ENCODE data around the gene RAB1B.
"Not testable (repeated sequence)": the region's sequence is repeated elsewhere in the genome, so short reads cannot be mapped to it uniquely, and the experiment has no call there.

The RAB1B gene

DNA sequence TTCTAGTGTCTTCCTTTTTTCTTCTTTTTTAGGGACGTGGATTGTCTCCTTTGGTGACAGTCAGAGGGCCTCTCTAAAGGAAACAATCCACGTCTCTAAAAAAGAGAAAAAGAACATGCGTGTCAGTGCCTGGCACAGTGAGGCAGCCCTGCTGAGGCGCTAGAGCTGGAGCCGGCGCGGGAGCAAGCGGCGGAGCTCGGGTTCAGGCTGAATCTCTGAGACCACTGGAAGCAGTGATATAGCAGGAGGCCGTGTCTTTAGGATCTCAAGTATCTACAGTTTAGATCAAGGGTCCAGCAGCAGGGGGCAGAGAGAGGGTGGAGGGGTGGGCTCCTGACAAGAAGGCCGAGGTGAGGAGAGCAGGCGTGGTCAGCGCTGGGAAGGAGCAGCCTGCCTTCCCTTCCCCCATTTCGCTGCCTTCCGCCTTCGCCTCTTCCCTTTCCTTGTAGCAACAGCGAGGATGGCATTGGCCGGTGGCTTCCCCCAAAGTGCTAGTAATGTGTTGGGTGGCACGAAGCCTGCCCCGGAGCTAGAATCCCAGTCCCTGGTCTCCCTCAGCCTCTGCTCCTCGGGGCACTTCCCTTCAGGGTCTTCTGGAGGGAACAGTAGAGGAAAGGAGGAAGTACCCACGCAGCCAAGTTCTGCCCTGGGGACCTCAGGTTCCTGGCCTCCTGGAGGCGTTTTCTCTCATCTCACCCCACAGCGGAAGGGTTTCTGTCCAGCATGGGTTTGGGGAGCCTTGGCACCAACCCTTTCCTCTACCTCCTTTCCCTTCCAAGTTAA lies 28.2 kb upstream of the RAB1B start:
- no peak for DNase-seq (ENCODE audit: low spot score)

DNA sequence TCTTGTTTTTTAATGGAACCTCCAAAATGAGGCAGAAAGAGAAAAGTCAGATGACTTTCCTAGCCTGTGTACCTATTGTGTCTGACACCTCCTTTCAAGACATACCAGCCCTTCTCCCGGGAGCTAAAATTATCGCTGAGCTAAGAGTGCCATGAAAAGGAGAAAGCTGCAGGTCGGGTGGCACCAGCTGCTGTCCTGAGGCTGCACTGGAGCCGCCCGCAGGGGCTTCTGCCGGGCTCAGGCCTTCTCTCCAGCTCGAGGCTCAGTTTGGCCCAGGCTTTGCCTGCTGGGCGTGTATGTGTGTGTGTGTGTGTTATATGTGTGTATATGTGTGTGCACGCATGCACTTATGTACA lies 27.7 kb upstream of the RAB1B start:
- DNase-seq (ENCODE audit: low spot score): no peak

DNA sequence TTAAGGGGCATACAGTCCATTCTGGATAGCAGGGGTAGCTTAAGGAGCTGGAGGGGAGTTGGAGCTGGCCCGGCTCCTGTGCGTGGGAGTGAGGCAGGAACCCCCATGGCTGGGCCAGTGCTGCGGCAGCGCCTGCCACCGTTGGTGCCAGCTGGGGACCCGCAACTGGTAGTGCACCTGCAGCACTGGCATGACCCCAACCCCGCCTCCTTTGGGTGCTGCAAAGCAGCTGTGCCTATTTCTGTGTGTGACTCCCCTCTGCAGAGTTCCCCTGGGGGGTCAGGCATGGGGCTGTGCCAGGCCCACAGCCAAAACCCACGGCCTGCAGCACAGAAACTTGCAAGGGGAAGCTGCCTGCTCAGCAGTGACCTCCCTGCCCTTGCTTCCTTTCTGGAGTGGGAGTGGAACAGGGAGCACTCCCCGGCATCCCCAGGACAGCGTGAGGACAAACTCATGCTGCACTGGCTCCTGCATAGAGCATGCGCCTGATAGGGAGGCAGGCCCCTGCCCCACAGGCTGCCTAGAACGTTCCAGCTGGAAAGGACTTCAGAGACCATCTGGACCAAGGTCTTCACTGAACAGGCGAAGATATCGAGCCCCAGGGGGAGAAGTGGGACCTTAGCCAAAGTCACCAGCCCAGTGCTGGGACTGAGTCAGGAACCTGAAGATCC lies 26.2 kb upstream of the RAB1B start:
- DNase-seq (ENCODE audit: low spot score): no peak

DNA sequence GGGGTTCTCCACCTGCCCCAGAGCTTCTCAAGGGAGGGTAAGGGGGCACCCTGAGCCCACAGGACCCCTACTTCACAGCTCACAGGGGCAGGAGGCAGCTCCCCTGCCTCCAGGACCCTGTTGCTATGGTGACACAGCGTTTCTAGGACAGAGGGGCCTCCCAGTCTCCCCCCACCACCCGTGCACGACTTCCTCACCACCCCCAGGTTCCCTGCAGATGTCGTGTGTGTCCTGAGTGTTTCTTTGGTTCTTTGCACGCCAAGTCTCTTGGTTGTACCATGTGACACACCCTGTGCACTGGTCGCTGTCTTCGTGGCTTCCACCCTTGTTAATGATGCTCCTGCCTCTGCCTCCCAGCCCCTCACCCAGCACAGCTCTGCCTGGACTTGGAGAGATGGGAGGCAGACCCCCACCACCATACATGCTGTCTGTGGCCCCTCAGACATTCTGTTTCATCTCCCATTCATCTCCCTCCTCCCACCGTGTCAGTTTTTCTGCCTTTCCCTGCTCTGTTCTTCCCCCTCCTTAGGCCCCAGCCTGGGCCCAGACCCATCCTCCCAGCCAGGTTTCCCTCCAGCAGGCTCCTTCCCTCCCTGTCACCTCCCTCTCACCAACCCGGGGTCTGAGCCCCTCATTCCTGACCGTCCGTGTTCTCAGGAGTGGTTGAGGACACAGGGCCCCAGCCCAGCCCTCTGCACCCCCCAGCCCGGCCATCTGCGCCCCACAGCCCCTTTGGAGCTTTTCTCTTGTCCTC lies 24.5 kb upstream of the RAB1B start:
- DNase-seq (ENCODE audit: low spot score): no peak

DNA sequence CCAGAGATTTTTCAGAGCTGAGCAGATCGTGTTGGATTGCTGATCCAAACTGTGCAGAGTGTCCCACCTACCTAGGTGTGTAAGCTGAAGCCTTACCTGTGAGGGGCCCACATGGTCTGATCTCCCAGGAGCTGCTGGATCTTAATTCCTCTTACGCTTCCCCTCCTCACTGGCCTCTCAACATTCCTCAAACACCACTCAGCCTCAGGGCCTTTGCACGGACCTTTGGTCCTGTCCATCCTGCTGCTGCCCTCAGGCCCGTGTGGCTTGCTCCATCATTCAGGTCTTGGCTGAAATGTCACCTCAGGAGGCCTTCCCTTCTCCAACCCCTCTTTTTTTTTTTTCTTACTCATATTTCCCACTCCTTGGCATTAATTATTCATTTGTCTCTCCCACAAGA lies 21.1 kb upstream of the RAB1B start:
- no peak for DNase-seq (ENCODE audit: low spot score)

DNA sequence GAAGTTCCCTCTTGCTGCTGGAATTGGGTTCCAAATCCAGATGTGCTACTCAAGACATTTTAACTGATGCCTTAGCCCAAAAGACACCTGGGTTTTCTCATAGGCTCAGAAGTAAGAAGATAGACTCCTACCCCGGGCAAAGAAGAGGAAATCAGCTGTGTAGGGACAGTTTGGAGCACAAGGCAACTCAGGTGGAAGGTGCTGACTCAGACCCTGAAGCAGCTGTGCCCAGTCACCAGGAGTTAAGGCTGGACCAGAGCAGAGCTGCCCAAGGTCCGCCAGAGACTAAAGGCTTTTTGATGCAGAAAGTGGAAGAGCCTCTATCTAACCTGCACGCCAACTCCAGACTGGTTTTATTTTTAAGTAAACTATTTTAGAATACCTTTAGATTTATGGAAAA lies 20.6 kb upstream of the RAB1B start:
- DNase-seq (ENCODE audit: low spot score): no peak

DNA sequence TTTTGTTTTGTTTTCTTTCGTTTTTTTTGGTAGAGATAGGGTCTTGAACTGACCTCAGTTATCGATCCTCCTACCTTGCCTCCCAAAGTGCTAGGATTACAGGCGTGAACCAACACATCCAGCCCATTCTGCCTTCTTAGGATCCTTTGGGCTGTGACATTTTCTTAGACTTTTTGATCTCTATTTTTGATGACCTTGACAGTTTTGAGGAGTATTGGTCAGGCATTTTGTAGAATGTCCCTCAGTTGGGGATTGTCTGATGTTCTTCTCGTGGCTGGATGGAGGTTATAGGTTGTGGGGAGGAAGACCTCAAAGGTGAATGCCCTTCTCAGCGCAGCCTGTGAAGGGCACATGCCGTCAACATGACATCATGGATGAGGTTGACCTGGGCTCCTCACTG lies 19.5 kb upstream of the RAB1B start:
- DNase-seq (ENCODE audit: low spot score): no peak

DNA sequence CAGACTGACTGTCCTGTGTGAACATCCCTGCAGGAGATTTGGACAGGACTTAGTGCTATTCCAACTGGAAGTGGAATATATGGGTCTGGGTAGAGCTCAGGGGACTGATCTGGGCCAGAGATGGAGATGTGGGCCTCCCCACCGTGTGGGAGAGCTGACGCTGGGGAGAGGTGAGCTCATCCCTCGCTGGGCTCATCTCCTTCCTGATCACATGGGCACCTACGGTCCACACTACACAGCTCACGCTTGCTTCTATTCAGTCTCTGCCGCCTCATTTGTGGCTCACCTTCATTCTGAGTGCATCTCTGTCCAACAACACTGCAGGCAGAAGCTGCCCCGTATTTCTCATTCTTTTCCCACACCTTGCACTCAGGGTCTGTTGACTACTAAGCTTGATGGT lies 16.6 kb upstream of the RAB1B start:
- DNase-seq (ENCODE audit: low spot score): no peak

DNA sequence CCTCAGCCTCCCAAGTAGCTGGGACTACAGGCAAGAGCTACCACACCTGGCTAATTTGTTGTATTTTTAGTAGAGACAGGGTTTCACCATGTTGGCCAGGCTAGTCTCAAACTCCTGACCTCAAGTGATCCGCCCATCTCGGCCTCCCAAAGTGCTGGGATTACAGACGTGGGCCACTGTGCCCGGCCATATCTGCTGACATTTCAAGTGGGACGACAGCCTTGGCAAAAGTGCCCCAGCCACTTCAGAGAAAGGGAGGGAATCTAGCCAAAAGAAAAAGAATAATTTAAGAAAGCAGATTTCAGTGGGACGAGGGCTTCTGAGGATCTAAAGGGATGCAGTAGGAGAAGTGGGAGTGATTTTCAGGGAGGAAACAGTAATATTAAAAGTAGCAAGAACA lies 15.4 kb upstream of the RAB1B start:
- DNase-seq (ENCODE audit: low spot score): not testable (repeated sequence)

DNA sequence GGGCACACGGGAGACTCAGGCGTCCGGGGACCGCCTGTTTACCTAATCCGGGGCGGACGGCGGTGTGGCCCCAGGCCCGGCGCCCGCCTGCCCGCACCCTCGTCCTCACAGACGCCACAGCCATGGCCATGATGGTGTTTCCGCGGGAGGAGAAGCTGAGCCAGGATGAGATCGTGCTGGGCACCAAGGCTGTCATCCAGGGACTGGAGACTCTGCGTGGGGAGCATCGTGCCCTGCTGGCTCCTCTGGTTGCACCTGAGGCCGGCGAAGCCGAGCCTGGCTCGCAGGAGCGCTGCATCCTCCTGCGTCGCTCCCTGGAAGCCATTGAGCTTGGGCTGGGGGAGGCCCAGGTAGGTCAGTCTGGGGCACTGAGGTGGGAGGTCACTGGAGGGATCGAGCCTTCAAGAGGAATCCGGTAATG lies 10.0 kb upstream of the RAB1B start:
- no peak for DNase-seq (ENCODE audit: low spot score)

DNA sequence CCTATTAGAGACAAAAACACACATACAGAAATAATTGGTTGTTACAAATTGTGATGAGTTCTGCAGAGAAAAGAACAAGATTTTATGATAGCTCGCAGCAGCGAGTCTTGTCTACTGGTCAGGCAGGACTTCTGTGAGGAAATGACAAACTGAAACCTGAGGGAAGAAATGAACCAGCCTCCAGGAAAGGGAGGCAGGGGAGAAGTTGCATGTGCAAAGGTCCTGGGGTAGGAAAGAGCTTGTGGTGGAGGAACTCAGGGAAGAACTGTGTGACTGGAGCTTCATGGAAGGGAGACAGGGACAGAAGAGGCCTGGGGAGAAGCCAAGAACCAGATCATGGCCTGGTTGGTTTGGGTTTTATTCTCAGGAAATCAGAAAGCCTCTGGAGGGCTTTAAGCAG lies 9.2 kb upstream of the RAB1B start:
- DNase-seq (ENCODE audit: low spot score): no peak

DNA sequence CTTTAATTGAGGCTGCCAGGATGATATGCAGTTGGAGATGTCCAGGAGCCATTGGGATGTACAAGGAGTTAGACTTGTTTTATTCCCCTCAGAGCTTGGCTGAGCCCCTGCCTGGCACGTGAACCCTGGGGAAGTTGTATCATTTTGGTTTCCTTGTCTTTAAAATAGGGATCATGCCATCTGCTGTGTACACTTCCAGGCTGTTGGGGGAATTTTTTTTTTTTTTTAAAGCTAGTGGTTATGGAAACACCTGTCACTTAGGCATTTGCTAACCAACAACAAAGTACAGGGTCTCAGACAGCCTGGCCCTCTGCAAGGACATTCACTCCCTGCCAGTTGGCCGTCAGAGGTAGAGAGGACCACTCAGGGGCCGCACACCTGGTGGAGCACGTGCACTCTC lies 8.5 kb upstream of the RAB1B start:
- no peak for DNase-seq (ENCODE audit: low spot score)

DNA sequence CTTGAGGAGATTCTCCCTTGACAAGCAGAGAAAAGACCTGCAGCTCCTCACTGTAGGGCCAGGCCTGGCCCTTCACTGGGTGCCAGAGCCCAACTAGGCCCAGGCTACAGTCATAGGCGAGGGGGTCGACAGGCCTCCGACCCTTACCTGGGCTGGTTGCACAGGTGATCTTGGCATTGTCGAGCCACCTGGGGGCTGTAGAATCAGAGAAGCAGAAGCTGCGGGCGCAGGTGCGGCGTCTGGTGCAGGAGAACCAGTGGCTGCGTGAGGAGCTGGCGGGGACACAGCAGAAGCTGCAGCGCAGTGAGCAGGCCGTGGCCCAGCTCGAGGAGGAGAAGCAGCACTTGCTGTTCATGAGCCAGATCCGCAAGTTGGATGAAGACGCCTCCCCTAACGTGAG lies 6.9 kb upstream of the RAB1B start:
- DNase-seq (ENCODE audit: low spot score): no peak

DNA sequence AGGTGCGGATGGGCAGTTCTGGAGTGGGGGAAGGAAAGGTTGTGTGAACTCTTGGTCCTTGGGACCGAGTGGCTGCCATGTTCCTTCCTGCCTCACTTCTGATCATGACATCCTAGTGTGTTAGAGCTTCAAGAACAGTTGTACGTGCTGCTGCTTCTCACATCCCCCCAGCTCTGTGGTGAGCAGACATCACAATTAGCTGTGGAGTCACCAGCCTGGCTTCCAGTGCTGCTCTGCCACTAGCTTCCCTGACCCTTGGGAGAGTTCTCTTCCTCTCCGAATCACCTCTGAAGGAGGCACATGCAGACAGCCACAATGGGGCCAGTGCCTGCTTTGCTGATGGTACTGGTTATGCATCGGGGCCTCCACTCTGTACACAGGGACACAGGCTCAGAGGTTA lies 6.2 kb upstream of the RAB1B start:
- no peak for DNase-seq (ENCODE audit: low spot score)

DNA sequence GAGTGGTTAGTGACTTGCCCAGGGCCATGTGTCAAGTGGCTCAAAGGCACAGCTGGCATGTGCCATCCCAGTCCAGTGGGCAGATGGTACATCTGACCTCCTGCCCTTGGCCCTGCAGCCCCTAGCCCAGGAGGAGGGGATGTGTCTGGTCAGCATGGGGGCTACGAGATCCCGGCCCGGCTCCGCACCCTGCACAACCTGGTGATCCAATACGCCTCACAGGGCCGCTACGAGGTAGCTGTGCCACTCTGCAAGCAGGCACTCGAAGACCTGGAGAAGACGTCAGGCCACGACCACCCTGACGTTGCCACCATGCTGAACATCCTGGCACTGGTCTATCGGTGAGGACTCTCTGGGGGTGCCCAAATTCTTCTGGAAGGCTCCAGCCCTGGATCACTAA lies 5.7 kb upstream of the RAB1B start:
- DNase-seq (ENCODE audit: low spot score): no peak

DNA sequence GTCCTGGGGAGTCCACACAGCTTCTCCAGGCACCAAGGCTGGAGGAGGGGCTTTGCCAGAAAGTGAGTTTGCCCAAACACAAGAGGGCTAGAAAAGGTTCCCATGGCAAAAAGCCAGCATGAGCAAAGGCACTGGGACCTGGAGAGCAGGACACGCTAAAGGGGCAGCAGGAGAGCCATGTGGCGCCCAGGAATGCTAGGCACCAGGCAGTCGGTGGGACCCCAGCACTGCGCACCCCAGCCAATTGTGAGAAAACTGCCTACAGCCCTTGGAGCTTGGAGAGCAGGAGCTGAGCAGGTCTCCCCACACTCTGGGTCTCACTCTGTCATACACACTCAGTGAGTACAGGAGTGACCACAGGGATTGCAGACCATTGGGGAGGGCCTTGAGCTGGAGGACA lies 5.2 kb upstream of the RAB1B start:
- DNase-seq (ENCODE audit: low spot score): no peak

DNA sequence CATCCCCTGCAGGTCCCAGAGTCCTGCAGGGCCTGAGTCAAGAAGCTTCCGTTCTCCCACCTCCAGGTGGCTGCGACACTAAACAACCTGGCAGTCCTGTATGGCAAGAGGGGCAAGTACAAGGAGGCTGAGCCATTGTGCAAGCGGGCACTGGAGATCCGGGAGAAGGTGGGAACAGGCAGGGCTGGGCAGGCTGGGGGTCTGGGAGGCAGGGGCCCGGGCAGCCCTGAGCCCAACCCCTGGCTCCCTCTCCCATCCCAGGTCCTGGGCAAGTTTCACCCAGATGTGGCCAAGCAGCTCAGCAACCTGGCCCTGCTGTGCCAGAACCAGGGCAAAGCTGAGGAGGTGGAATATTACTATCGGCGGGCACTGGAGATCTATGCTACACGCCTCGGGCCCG lies 4.7 kb upstream of the RAB1B start:
- no peak for DNase-seq (ENCODE audit: low spot score)

DNA sequence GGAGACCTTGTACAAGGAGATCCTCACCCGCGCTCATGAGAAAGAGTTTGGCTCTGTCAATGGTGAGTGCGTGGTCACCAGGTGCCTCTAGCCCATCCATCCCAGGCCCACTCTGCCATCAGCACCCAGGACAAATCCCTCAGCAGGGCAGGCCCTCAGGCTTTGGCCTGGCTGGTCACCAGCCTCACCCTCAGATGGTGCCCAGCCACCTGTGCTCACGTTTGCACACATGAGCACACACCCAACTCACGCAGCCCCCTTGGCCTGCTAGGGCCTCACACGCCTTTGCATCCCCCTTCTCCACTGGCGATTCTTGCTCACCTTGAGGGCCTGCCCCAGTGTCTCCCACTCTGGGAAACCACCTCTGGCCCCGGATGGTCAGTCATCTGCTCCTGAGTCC lies 4.1 kb upstream of the RAB1B start:
- DNase-seq (ENCODE audit: low spot score): no peak

DNA sequence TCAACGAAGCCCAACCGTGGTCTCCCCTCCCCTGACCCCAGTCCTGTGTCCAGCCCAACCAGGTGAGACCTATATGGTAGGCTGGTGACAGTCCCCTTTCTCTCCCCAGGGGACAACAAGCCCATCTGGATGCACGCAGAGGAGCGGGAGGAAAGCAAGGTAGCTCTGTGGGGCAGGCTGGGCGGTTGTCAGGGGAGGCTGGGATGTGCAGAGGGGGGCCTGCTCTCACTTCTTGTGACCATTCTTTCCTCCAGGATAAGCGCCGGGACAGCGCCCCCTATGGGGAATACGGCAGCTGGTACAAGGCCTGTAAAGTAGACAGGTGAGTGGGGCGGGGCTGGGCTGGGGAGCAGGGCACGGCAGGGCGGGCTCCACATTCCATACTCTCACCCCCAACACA lies 3.5 kb upstream of the RAB1B start:
- no peak for DNase-seq (ENCODE audit: low spot score)

DNA sequence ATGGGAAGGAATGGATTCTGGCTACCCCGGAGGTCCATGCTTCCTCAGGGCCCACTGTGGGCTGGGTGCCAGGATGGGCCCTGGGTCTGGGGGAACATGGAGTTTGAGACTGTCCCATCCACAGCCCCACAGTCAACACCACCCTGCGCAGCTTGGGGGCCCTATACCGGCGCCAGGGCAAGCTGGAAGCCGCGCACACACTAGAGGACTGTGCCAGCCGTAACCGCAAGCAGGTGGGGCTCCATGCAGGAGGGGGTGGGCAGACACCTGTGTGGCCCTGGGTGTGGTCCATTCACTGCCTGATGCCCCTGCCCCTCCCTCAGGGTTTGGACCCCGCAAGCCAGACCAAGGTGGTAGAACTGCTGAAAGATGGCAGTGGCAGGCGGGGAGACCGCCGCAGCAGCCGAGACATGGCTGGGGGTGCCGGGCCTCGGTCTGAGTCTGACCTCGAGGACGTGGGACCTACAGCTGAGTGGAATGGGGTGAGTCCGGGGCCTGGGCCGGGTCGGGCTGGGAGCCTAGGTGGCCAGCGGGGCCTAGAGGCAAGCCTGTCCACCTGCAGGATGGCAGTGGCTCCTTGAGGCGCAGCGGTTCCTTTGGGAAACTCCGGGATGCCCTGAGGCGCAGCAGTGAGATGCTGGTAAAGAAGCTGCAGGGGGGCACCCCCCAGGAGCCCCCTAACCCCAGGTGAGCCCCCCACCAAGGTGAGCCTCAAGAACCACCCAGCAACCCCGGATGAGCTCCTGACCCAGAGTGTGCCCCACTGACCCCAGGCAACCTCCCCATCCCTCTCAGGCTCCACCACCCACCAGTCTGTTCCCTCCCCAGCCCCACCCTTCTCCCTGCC lies 2.7 kb upstream of the RAB1B start:
- no peak for DNase-seq (ENCODE audit: low spot score)

DNA sequence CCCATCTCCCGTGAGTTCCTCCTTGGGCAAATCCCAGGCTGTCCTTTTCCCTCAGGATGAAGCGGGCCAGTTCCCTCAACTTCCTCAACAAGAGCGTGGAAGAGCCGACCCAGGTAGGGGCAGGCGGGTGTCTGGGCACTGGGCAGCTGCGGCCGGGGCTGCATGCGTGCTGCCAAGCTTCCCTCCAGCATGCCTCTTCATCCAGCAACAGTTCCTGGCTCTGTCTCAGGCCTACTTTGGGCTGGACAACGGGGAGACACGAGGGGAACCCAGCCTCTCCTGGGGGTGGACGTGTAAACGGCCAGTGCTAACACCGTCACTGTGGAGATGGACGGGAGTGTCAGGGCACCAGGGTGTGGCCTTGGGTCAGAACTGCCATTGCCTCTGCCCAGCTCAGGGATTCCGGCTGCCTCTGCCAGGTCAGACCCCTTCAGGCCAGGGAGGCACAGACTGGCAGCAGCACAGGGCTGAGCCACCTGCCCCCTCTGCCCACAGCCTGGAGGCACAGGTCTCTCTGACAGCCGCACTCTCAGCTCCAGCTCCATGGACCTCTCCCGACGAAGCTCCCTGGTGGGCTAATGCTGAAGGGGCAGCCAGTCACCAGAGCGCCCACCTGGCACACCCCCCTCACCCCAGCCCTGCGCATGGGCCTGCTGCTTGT lies 1.9 kb upstream of the RAB1B start:
- no peak for DNase-seq (ENCODE audit: low spot score)

DNA sequence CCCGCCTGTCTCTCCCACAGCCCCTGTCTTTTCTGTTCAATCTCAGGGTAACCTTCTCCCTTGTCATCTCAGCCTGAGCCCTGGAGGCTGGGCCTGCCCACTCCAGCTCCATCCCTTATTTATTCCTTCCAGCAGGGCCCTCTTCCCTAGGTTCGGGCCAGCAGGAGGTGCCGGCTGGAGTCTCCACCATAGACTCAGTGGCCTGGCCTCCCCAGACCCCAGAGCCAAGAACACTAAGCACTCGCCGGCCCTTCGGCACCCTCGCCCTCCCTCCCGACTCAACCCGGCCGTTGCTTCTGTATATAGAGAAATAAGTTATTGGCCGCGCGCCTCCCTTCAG lies 1.4 kb upstream of the RAB1B start:
- DNase-seq (ENCODE audit: low spot score): no peak
